Measurements from ENCODE around the gene SH3D19. TPM values are rescaled to one million over a fixed set of nuclear protein-coding genes. Genes with fewer than 3 reads are reported as not detected.

SH3D19 gene
- total and polyA plus RNA-seq, 3 experiments from 2014 or later: not detected

GRCh38 chr4:151215295-151215694, 110.1 kb downstream of the SH3D19 start:
- Mint-ChIP-seq H3K4me1 (no peaks in the 10 kb centered on the region), H3K27ac (no peak overlapping the region), H3K4me3 (no peak overlapping the region), H3K9me3 (peaks cover 0 to 2% (median 0%) of the 10 kb centered on the region in 5 donors), H3K36me3 (no peaks in the 10 kb centered on the region), H3K27me3 (peaks cover 7 to 11% of the 10 kb centered on the region in 2 donors)
- no peak for DNase-seq
- Histone ChIP-seq H3K4me3 (ENCODE audit: low read length) (no peak overlapping the region), H3K27ac (ENCODE audit: low read depth, low read length) (no peak overlapping the region), H3K4me1 (ENCODE audit: insufficient read depth, low read length) (no peaks in the 10 kb centered on the region), H3K9me3 (ENCODE audit: low read length) (no peaks in the 10 kb centered on the region), H3K27me3 (ENCODE audit: insufficient read depth, low read length, poor library complexity, severe bottlenecking) (no peaks in the 10 kb centered on the region), H3K36me3 (ENCODE audit: insufficient read depth, low read length) (no peaks in the 10 kb centered on the region)
- CTCF ChIA-PET: no interaction called here
- POLR2A ChIA-PET: no interaction called here

DNA sequence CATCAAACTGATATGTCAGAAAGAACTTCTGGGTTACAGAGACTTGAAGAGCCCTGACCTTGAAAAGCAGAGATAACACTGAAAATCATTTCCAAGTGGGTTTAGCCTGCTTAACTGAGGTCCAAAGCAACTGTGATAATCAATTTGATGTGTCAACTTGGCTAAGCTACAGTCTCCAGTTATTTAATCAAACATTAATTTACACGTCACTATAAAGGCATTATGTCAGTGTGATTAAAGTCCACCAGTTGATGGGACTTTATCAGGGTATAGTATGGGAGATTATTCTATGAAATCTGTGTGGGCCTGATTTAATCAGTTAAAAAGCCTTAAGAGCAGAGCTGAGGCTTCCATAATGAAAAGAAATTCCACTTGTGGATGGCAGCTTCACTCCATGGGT, 117.5 kb downstream of the SH3D19 start:
- H3K36me3 Mint-ChIP-seq: no peaks in the 10 kb centered on the region
- no peak overlapping the region for H3K4me3 Mint-ChIP-seq
- no peaks in the 10 kb centered on the region for H3K9me3 ChIP-seq (ENCODE audit: low read length)
- peak overlapping the region in 1 of 8 donors; percentile 66 for H3K27ac Mint-ChIP-seq
- peaks cover 0 to 2% (median 0%) of the 10 kb centered on the region in 5 donors for H3K9me3 Mint-ChIP-seq
- no peaks in the 10 kb centered on the region for H3K27me3 Mint-ChIP-seq
- H3K27ac ChIP-seq (ENCODE audit: low read depth, low read length): no peak overlapping the region
- H3K4me1 Mint-ChIP-seq: peaks cover 0 to 3% (median 0%) of the 10 kb centered on the region in 3 donors
- no peaks in the 10 kb centered on the region for H3K36me3 ChIP-seq (ENCODE audit: insufficient read depth, low read length)
- no peak for DNase-seq
- H3K4me1 ChIP-seq (ENCODE audit: insufficient read depth, low read length): no peaks in the 10 kb centered on the region
- no peaks in the 10 kb centered on the region for H3K27me3 ChIP-seq (ENCODE audit: insufficient read depth, low read length, poor library complexity, severe bottlenecking)
- no peak overlapping the region for H3K4me3 ChIP-seq (ENCODE audit: low read length)
- POLR2A ChIA-PET: no interaction called here
- CTCF ChIA-PET: no interaction called here

GRCh38 chr4:151207186-151207585, 118.2 kb downstream of the SH3D19 start:
- peaks cover 0 to 3% (median 0%) of the 10 kb centered on the region in 3 donors for H3K4me1 Mint-ChIP-seq
- H3K27me3 Mint-ChIP-seq: no peaks in the 10 kb centered on the region
- H3K36me3 Mint-ChIP-seq: no peaks in the 10 kb centered on the region
- Histone ChIP-seq H3K27ac (ENCODE audit: low read depth, low read length) (no peak overlapping the region), H3K9me3 (ENCODE audit: low read length) (no peaks in the 10 kb centered on the region), H3K27me3 (ENCODE audit: insufficient read depth, low read length, poor library complexity, severe bottlenecking) (no peaks in the 10 kb centered on the region), H3K36me3 (ENCODE audit: insufficient read depth, low read length) (no peaks in the 10 kb centered on the region), H3K4me1 (ENCODE audit: insufficient read depth, low read length) (no peaks in the 10 kb centered on the region), H3K4me3 (ENCODE audit: low read length) (no peak overlapping the region)
- ChIA-PET CTCF (no interaction called here), POLR2A (no interaction called here)
- DNase-seq: no peak
- no peak overlapping the region for H3K4me3 Mint-ChIP-seq
- H3K27ac Mint-ChIP-seq: no peak overlapping the region
- no peaks in the 10 kb centered on the region for H3K9me3 Mint-ChIP-seq

DNA sequence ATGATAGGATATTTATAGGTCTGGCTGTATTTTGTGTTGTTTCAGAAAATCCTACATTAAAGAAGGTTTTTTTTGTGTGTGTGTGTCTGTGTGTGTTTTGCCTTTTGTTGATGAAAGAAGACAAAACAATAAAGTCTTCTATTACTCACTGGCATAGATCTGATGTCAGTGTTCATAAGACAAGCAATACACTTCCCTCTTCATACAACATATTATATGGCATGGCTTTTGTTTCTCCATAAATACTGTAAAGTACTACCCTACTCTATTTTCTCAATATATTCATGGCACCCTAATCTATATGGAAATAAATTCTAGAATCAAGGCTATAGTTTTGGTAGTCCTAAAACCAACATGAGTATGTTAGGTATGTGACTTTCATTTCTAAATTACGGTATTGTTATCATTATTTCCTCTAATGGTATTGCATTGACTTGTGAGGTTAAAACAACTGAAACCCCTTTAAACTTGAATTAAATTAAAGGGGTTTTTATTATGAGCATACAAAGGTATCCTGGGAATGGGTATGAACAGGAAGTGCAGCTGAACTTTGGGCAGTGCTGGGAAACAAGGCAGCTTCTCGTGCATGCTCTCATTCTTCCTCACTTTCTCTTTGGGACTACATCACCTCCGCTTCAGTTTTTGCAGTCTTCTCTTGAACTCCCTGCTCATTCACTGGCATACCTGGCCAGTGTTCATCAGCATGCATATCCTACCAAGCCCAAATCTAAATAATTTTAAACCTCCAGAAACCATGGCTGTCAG, 119.0 kb downstream of the SH3D19 start:
- H3K4me3 Mint-ChIP-seq: no peak overlapping the region
- H3K9me3 ChIP-seq (ENCODE audit: low read length): no peaks in the 10 kb centered on the region
- CTCF ChIA-PET: no interaction called here
- POLR2A ChIA-PET: no interaction called here
- H3K36me3 ChIP-seq (ENCODE audit: insufficient read depth, low read length): no peaks in the 10 kb centered on the region
- H3K27me3 Mint-ChIP-seq: no peaks in the 10 kb centered on the region
- H3K27ac Mint-ChIP-seq: no peak overlapping the region
- no peak overlapping the region for H3K27ac ChIP-seq (ENCODE audit: low read depth, low read length)
- H3K4me1 ChIP-seq (ENCODE audit: insufficient read depth, low read length): no peaks in the 10 kb centered on the region
- H3K36me3 Mint-ChIP-seq: no peaks in the 10 kb centered on the region
- no peaks in the 10 kb centered on the region for H3K9me3 Mint-ChIP-seq
- peaks cover 0 to 3% (median 0%) of the 10 kb centered on the region in 3 donors for H3K4me1 Mint-ChIP-seq
- H3K27me3 ChIP-seq (ENCODE audit: insufficient read depth, low read length, poor library complexity, severe bottlenecking): no peaks in the 10 kb centered on the region
- DNase-seq: no peak
- no peak overlapping the region for H3K4me3 ChIP-seq (ENCODE audit: low read length)

DNA sequence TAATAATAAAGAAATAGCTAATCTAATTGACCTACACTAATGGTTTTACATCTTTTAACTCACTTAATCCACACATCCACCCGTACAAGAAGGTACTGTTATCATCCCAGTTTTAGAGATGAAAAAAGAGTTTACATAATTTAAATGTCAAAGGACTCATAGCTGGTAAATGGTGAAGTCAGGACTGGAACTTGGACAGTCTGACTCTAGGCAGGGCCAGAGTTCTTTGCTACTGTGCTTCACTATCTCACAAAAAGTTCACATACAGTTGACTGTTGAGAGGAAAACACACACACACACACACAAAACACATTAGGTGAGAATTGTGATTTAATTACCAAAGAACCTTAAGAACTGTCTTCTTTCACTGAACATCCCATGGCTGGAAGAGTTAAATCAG, 119.7 kb downstream of the SH3D19 start:
- H3K4me1 ChIP-seq (ENCODE audit: insufficient read depth, low read length): no peaks in the 10 kb centered on the region
- H3K27ac ChIP-seq (ENCODE audit: low read depth, low read length): no peak overlapping the region
- Mint-ChIP-seq H3K27me3 (no peaks in the 10 kb centered on the region), H3K4me1 (peaks cover 0 to 3% (median 0%) of the 10 kb centered on the region in 3 donors), H3K9me3 (no peaks in the 10 kb centered on the region), H3K27ac (no peak overlapping the region), H3K4me3 (no peak overlapping the region), H3K36me3 (no peaks in the 10 kb centered on the region)
- DNase-seq: no peak
- H3K27me3 ChIP-seq (ENCODE audit: insufficient read depth, low read length, poor library complexity, severe bottlenecking): no peaks in the 10 kb centered on the region
- ChIA-PET CTCF (no interaction called here), POLR2A (no interaction called here)
- H3K4me3 ChIP-seq (ENCODE audit: low read length): no peak overlapping the region
- no peaks in the 10 kb centered on the region for H3K36me3 ChIP-seq (ENCODE audit: insufficient read depth, low read length)
- H3K9me3 ChIP-seq (ENCODE audit: low read length): no peaks in the 10 kb centered on the region

DNA sequence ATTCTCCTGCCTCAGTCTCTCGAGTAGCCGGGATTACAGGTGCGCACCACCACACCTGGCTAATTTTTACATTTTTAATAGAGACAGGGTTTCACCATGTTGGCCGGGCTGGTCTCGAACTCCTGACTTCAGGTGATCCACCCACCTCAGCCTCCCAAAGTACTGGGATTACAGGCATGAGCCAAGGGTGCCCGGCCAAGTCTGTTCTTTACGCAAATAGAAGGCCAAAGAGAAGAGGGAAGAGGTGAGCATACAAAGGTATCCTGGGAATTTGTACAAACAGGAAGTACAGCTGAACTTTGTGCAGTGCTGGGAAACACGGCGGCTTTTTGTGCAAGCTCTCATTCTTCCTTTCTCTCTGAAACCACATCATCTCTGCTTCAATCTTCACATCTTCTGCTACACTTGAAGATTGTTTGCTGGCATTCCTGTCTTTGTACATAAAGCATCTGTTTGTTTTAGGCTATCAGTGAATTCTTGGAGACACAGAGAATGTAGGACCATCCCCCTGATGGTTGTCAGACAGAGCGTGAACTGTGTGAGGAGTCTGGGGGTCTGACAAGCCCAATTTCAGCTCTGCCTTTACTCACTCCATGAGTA, 120.4 kb downstream of the SH3D19 start:
- no peak for DNase-seq
- Histone ChIP-seq H3K36me3 (ENCODE audit: insufficient read depth, low read length) (no peaks in the 10 kb centered on the region), H3K27ac (ENCODE audit: low read depth, low read length) (no peak overlapping the region), H3K27me3 (ENCODE audit: insufficient read depth, low read length, poor library complexity, severe bottlenecking) (no peaks in the 10 kb centered on the region), H3K9me3 (ENCODE audit: low read length) (no peaks in the 10 kb centered on the region), H3K4me3 (ENCODE audit: low read length) (no peak overlapping the region), H3K4me1 (ENCODE audit: insufficient read depth, low read length) (no peaks in the 10 kb centered on the region)
- Mint-ChIP-seq H3K27me3 (no peaks in the 10 kb centered on the region), H3K36me3 (no peaks in the 10 kb centered on the region), H3K9me3 (no peaks in the 10 kb centered on the region), H3K27ac (no peak overlapping the region), H3K4me1 (peaks cover 0 to 3% (median 0%) of the 10 kb centered on the region in 3 donors), H3K4me3 (no peak overlapping the region)
- CTCF ChIA-PET: no interaction called here
- POLR2A ChIA-PET: no interaction called here

DNA sequence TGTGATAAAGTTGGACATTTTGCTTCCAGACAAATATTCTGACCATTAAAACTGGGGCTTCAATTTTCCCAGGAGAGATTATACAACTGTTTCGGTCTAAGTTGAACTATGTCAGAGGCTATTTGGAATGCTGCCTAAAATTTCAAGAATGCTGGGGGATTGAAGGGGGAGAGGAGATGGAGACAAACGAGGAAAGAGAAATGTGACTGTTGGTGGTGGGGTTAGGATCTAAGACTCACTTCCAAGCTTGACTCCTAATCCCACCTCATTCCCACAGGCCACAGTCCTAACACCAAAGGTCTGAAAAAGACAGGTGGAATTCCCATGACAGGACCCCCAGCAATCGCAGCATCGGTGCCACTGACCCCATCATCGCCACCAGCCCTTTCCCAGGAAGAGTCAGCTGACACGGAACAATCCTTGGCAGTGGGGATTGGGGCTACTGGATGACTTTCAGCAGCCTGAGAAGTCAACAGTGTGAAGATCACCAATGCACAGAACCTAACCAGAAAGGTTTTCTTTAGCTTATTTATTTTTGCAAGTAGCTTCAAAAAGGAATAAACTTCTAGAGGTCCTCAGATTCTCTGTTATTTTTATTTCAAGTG, 122.5 kb downstream of the SH3D19 start:
- H3K4me1 ChIP-seq (ENCODE audit: insufficient read depth, low read length): no peaks in the 10 kb centered on the region
- H3K36me3 ChIP-seq (ENCODE audit: insufficient read depth, low read length): no peaks in the 10 kb centered on the region
- CTCF ChIA-PET: interaction anchor here (0.6 kb wide), 1 partner anchor 8 kb away, joined by 3 read pairs; no protein-coding TSS in a partner anchor
- no peak overlapping the region for H3K4me3 ChIP-seq (ENCODE audit: low read length)
- H3K9me3 ChIP-seq (ENCODE audit: low read length): no peaks in the 10 kb centered on the region
- Mint-ChIP-seq H3K9me3 (no peaks in the 10 kb centered on the region), H3K27me3 (peaks cover 0 to 1% of the 10 kb centered on the region in 2 donors), H3K36me3 (no peaks in the 10 kb centered on the region), H3K4me3 (no peak overlapping the region), H3K4me1 (peaks cover 0 to 3% (median 0%) of the 10 kb centered on the region in 3 donors), H3K27ac (no peak overlapping the region)
- no peak for DNase-seq
- H3K27me3 ChIP-seq (ENCODE audit: insufficient read depth, low read length, poor library complexity, severe bottlenecking): no peaks in the 10 kb centered on the region
- no peak overlapping the region for H3K27ac ChIP-seq (ENCODE audit: low read depth, low read length)
- POLR2A ChIA-PET: no interaction called here

DNA sequence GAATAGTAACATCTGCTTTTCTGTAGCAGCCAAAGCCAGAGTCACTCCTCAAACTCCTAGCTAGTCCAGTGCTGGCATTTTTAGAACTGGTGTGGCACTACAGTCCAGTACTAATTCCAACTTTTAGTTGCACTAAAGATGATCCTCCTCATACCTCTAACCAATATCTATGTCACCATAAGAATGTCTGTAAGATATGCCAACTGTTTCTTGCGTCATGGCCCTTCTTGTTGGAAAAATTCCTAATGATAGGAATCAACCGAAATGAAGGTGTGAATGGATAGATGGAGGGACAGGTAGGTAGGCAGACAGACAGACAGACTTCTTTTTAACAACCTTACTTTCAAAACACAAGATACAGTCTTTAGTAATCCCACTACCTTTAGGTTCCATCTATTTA, 123.0 kb downstream of the SH3D19 start:
- ChIA-PET POLR2A (no interaction called here), CTCF (no interaction called here)
- Histone ChIP-seq H3K4me1 (ENCODE audit: insufficient read depth, low read length) (no peaks in the 10 kb centered on the region), H3K9me3 (ENCODE audit: low read length) (no peaks in the 10 kb centered on the region), H3K27me3 (ENCODE audit: insufficient read depth, low read length, poor library complexity, severe bottlenecking) (no peaks in the 10 kb centered on the region), H3K27ac (ENCODE audit: low read depth, low read length) (no peak overlapping the region), H3K4me3 (ENCODE audit: low read length) (no peak overlapping the region), H3K36me3 (ENCODE audit: insufficient read depth, low read length) (no peaks in the 10 kb centered on the region)
- H3K27ac Mint-ChIP-seq: no peak overlapping the region
- peaks cover under 1 to 1% of the 10 kb centered on the region in 2 donors for H3K27me3 Mint-ChIP-seq
- no peaks in the 10 kb centered on the region for H3K36me3 Mint-ChIP-seq
- H3K4me3 Mint-ChIP-seq: no peak overlapping the region
- no peak for DNase-seq
- peaks cover 0 to 3% (median 0%) of the 10 kb centered on the region in 3 donors for H3K4me1 Mint-ChIP-seq
- H3K9me3 Mint-ChIP-seq: no peaks in the 10 kb centered on the region

Measured in CD8-positive, alpha-beta memory T cell (primary cell).